ACHN (cell line): Measurements from ENCODE around the gene SYNJ1.
"Not testable (repeated sequence)": the region's sequence is repeated elsewhere in the genome, so short reads cannot be mapped to it uniquely, and the experiment has no call there.

Experiments
- DNase-seq: peaks from one replicate; pipeline ENCODE4 v3.0.0-alpha.2; 2015
- in situ Hi-C: cut with HindIII; loops from 2 replicates; pipeline ENCODE4 v1.10.0; 2017; ENCODE audit warnings: low sequenced_read_pairs, low pct_ligation_motif_present, low pct_unique_long_range_greater_than_20kb

Gene SYNJ1

DNA sequence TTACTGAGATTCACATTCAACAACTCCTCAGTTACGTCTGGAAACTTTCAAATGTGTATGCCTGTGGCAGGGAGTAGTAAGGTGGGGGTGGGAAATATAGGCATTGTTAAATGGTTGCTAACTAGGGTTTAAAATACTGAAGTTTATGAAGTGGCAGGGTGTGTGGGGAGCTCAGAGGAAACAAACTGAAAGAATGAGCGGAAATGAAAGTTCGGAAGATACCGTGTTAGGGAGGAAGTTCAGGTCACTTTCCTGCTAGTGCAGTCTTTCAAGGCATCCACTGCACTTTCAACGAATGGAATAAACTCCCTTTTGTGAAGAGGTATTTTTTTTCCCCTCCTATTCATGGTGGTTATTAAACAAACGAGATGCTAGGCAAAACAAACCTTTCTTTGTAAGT, 19.7 kb downstream of the SYNJ1 start:
- in situ Hi-C loops = no loop called here
- DNase-seq = no peak

- in situ Hi-C loops = no loop called here
- no peak for DNase-seq
These were observed 21.9 kb downstream of the SYNJ1 start for GRCh38 chr21:32705901-32706300.

DNA sequence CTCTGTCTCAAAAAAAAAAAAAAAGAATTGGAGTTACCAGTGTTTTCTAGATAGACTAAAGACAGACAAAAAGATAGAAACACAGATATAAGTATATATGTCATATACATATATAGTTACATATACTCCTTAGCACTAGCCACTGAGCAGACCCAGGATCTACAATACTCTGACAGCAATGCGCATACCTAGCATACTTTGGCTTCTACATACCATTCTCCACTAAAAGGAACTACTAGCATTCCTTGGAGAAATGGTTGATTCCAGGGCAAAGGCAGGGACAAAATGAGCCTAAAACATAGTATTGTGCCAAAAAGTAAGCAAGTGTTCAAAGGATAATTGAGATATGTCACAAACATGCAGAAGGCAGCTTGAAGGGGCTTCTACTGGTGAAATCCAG, 22.7 kb downstream of the SYNJ1 start:
- in situ Hi-C loops = no loop called here
- DNase-seq = no peak

DNA sequence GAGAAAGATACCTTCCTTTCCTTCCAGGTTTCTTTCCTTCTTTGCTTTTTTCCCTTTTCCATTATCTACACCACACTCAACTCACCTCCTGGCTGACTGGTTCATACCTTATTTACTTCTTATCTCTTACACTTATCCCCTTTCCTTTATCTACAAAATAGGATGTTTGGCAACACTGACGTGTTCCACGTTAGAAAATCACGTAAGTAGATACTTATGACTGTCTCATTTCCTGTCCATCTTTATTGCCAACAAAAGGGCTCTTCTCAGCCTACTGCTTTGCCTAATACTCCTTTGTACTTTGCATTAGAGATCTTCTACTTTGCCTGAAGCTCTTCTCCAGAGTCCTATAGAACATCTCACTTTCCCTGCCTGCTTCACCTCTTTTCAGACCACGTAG, 25.1 kb downstream of the SYNJ1 start:
- in situ Hi-C loops = no loop called here
- DNase-seq = no peak

DNA sequence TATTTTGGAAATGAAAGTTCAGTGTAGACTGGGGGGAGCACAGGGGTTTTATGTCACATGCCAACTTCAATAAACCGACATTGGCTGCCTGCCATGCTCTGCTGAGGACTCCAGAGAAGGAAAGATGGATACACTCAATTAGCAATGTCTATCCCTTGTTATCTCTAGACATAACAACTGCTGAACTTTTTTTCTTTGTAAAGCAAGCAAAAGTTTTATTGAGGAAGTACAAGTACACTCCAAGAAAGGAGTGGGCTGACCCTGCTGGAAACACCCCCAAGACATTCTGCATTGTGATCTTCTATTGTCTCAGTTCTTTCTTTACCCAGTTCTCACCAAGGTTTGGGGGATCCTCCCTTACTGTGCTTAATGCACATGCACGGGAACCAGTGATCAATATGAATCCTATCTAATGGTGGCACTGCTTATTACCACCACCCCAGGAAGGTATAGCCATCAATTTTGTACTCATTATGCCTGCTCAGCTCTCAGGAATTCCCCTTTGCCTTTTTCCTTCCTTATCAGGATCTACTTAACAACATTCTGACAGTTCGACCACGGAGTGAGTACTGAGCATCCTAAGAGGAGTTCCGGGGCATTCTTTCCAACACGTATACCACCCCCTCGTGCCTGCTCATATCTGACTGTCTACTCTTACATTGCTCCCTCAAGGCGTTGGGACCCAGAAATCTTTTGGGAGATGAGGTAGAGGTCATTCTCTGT, 28.7 kb downstream of the SYNJ1 start:
- in situ Hi-C loops = no loop called here
- DNase-seq = no peak

GRCh38 chr21:32698286-32698685, 29.5 kb downstream of the SYNJ1 start:
- in situ Hi-C loops = no loop called here
- no peak for DNase-seq

- DNase-seq, in situ Hi-C loops: not testable (repeated sequence)
These were observed 32.3 kb downstream of the SYNJ1 start for GRCh38 chr21:32695482-32695881.

- no peak for DNase-seq
- in situ Hi-C loops = no loop called here
These were observed 34.2 kb downstream of the SYNJ1 start for GRCh38 chr21:32693581-32693980.

DNA sequence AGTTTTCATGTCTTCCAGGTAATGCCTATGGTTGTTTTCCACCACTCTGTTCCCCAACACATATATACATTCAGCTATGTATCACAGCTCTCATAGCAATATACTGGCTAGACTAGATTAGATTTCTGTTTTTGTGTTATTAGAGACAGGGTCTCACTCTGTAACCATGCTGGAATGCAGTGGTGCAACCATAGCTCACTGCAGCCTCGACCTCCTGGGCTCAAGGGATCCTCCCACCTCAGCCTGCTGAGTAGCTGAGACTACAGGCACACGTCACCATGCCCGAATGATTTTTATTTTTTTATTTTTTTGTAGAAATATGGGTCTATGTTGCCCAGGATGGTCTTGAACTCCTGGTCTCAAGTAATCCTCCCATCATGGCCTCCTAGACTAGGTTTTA, 37.7 kb downstream of the SYNJ1 start:
- DNase-seq = no peak
- in situ Hi-C loops = no loop called here

GRCh38 chr21:32687643-32688345, 40.0 kb downstream of the SYNJ1 start:
- DNase-seq = peak; percentile 5
- in situ Hi-C loops = no loop called here

- peak; percentile 27 for DNase-seq
- in situ Hi-C loops = no loop called here
These were observed 44.9 kb downstream of the SYNJ1 start for GRCh38 chr21:32682696-32683474.

DNA sequence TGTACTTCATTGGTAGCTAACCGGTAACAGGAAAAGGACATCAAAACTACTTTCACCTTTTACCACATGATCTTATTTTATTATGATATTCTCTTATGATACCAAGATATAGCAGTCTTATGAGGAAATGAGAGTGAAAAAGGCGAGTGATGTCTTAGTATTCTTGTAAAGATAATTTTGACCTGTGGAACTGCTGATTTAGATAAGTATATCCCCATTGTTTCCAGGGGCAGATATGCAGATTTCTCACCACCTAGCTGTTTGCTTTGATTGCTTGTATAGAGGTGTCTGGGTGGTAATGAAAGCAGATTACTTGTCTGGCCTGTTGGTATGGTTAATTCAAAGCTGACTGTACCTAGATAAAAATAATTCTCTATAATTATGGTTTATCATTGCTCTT, 53.1 kb downstream of the SYNJ1 start:
- DNase-seq = no peak
- in situ Hi-C loops = no loop called here

DNA sequence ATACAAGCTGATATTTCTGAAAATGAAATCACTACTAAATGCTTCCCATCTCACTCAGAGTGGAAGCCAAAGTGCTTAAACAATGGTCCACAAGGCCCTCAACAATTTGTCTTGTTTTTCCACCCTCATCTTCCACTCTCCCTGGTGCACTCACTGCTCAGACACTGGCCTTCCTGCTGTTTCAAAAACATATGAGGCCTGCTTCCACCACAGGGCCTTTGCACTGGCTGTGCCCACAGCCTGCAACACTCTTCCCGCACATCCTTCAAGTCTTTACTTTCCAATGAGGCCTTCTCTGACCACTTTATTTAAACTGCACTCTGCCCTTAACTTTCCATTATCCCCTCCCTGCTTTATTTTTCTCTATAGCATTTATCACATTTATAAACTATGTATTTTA, 53.8 kb downstream of the SYNJ1 start:
- DNase-seq = no peak
- in situ Hi-C loops = no loop called here

GRCh38 chr21:32666258-32666657, 61.6 kb downstream of the SYNJ1 start:
- in situ Hi-C loops = no loop called here
- no peak for DNase-seq

DNA sequence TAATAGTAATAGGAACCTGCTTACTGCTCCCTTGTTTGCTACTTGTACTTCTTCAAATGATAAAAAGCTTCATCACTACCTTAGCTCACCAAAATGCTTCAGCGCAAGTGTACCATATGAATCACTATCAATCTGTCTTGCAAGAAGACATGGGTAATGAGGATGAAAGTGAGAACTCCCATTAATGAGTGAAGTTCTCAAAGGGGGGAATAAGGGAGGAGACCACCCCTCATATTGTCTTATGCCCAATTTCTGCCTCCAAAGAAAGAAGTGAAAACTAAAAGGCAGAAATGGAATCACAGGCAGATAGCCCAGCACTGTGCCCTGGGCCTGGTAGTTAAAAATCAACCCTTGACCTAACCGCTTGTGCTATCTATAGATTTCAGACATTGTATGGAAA, 63.7 kb downstream of the SYNJ1 start:
- DNase-seq, in situ Hi-C loops: not testable (repeated sequence)

DNA sequence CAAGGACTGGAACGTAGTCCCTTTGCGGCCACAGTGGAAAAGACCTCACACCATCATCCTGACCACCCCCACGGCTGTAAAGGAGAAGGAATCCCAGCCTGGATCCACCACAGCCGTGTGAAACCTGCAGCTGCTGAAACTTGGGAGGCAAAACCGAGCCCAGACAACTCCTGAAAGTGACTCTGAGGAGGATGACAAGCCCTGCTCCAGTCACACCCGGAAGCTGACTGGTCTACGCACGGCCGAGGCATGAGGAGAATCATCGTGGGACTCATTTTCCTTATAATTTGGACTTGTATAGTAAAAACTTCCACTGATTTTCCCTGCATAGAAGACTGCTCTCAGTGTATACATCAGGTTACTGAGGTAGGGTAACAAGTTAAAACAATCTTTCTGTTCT, 65.8 kb downstream of the SYNJ1 start:
- in situ Hi-C loops, DNase-seq: not testable (repeated sequence)

DNA sequence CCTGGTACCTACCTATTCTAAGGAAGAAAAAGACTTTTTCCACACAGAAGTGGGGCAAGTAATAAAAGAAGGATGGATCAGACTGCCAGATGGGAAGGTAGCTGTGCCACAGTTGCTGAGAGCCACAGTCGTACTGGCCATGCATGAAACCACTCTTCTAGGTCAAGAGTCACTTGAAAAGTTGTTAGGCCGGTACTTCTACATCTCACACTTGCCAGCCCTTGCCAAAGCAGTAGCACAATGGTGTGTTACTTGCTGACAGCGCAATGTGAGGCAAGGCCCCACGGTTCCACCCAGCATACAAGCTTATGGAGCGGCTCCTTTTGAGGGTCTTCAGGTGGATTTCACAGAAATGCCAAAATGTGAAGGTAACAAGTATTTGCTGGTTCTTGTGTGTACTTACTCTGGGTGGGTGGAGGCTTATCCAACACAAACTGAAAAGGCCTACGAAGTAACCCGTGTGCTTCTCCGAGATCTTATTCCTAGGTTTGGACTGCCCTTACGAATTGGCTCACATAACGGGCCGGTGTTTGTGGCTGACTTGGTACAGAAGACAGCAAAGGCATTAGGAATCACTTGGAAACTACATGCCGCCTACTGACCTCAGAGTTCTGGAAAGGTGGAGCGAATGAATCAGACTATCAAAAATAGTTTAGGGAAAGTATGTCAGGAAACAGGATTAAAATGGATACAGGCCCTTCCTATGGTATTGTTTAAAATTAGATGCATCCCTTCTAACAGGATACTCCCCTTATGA, 66.6 kb downstream of the SYNJ1 start:
- in situ Hi-C loops, DNase-seq: not testable (repeated sequence)

DNA sequence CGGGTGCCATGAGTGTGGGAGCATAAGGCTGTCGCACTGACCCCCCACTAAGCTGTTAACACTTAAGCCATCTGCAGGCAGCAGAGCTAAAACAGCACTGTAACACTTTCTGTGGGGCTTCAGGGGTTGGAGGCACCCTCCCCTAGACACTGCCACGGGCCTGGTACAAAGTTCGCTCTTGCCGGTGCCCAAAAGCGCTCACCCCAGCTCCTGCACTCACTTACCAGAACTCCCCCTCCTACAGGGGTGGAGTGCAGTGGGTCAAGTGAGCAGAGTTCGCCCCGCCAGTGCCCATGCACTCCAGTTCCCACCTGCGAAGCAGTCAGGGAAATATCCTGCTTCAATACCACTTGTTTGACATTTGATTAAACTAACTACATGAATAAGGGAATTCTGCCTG, 69.3 kb downstream of the SYNJ1 start:
- no peak for DNase-seq
- in situ Hi-C loops = no loop called here
